GM06990 (cell line): ENCODE data around the gene SPAG16.

Experiments
- DNase-seq: peaks from one replicate; pipeline ENCODE4 v3.0.0-alpha.2; 2011; ENCODE audit not compliant: insufficient read length; ENCODE audit errors: extremely low read depth
- H3K27me3 ChIP-seq: replicated peaks from 2 replicates; pipeline ENCODE4 v1.6.0; 2011; ENCODE audit warnings: low read length; ENCODE audit not compliant: control insufficient read depth, insufficient read depth
- H3K36me3 ChIP-seq: 2 replicates; pipeline ENCODE4 v1.5.1; 2011; ENCODE audit warnings: low read length; ENCODE audit not compliant: control insufficient read depth, insufficient read depth
- H3K4me3 ChIP-seq: replicated peaks from 2 replicates; pipeline ENCODE4 v1.5.1; 2011; ENCODE audit warnings: low read depth, mild to moderate bottlenecking, control low read depth, low read length
- TF ChIP-seq, protein P1 (sequence below): IDR thresholded peaks from 2 replicates; pipeline ENCODE4 v1.5.1; 2011; ENCODE audit warnings: low read length, control low read depth, mild to moderate bottlenecking, inconsistent platforms; ENCODE audit not compliant: insufficient read depth, poor library complexity, severe bottlenecking

SPAG16 gene

DNA sequence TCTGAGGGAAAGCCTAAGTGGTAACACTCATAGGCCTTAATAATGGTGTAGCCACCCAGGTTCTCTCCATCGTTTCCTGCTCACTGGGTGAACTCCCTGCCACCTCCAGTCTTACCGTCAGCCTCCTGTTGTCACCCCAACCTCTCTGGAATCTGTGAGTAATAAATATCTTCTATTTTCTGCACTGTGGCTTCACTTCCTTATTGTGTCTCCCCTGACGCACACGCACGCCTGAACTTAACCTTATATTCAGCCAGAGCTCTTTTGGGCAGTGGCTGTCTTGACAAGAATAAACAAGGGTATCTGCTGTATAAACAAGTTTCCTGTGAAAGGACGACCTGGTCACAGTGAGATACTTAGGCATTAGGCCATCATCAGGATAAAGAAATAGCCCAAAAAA lies 467.2 kb downstream of the SPAG16 start:
- no peak overlapping the region for H3K4me3 ChIP-seq
- H3K36me3 ChIP-seq = no peaks in the 10 kb centered on the region
- no peaks in the 10 kb centered on the region for H3K27me3 ChIP-seq
- peak; percentile 56 for DNase-seq
- TF ChIP-seq, protein P1, sequence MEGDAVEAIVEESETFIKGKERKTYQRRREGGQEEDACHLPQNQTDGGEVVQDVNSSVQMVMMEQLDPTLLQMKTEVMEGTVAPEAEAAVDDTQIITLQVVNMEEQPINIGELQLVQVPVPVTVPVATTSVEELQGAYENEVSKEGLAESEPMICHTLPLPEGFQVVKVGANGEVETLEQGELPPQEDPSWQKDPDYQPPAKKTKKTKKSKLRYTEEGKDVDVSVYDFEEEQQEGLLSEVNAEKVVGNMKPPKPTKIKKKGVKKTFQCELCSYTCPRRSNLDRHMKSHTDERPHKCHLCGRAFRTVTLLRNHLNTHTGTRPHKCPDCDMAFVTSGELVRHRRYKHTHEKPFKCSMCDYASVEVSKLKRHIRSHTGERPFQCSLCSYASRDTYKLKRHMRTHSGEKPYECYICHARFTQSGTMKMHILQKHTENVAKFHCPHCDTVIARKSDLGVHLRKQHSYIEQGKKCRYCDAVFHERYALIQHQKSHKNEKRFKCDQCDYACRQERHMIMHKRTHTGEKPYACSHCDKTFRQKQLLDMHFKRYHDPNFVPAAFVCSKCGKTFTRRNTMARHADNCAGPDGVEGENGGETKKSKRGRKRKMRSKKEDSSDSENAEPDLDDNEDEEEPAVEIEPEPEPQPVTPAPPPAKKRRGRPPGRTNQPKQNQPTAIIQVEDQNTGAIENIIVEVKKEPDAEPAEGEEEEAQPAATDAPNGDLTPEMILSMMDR = no peak

DNA sequence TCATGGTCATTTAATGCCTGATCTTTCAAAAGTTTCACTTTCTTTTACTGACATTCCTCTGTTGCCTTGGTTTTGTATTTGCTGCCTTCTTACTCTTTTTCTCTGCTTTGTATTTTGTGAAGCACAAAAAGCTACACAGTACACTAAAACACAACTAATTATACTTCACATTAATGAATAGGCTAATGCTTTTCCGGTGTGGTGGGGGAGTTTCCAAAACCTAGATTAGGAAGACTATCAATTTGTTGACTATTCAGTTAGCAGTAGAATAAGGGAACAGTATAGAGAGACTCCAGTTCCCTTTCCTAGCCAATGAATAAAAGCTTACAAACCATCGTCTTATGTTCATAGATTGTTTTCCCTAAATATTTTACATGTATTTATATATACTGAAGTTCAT lies 468.3 kb downstream of the SPAG16 start:
- Histone ChIP-seq H3K36me3 (no peaks in the 10 kb centered on the region), H3K4me3 (no peak overlapping the region), H3K27me3 (no peaks in the 10 kb centered on the region)
- TF ChIP-seq, protein P1 = no peak
- DNase-seq = no peak

DNA sequence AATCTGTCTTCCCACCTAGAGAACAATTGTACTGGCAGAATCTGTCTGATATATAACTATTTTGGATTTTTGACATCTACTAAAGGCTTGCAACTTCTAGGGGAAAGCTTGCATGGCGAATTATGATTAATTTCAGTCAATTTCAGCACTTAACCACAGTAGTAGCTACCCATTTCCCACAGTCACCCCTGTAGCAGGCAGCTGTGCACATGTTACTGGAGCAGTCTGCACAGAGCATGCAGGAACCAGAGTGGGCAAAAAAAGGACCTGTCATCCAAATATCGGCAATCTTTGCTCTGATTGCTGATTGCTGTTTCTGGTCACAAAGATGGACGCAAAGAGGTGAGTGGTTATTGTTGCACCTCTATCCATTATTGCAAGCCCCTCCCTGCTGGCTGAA lies 473.3 kb downstream of the SPAG16 start:
- H3K36me3 ChIP-seq = no peaks in the 10 kb centered on the region
- DNase-seq = no peak
- TF ChIP-seq, protein P1 = no peak
- H3K4me3 ChIP-seq = no peak overlapping the region
- no peaks in the 10 kb centered on the region for H3K27me3 ChIP-seq

DNA sequence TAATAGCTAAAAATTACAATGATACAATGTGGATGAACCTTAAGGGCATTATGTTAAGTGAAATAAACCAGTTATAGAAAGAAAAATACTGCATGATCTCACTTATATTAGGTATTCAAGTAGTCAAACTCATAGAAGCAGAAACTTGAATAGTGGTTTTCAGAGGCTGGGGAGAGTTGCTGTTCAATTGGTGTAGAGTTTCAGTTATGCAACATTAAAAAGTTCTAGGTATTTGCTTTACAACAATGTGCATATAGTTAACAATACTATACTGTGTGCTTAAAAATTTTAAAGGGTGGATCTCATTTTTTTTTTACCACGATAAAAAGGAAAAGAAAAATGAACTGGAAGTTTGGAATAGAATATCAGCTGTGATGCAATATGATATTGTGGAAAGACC lies 479.1 kb downstream of the SPAG16 start:
- no peaks in the 10 kb centered on the region for H3K36me3 ChIP-seq
- TF ChIP-seq, protein P1 = no peak
- no peaks in the 10 kb centered on the region for H3K27me3 ChIP-seq
- no peak overlapping the region for H3K4me3 ChIP-seq
- no peak for DNase-seq

DNA sequence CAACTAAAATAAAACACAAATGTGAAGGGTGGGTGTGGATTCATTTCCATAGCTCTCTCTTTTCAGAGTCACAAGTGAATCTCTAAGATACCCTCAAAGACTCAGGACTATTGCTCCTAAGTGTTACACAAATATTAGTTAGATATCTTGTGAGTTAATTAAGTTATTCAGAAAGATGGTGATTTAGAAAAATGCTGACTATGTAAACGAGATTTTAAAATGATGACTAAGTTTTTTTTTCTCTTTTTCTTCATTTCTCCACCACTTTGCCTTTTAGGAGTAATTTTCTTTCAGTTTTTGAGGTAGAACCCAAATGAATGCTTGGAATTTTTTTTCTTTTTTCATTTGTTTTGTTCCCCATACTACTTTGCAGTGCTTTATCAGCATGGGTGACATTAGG lies 479.7 kb downstream of the SPAG16 start:
- Histone ChIP-seq H3K36me3 (no peaks in the 10 kb centered on the region), H3K4me3 (no peak overlapping the region), H3K27me3 (no peaks in the 10 kb centered on the region)
- TF ChIP-seq, protein P1 = no peak
- no peak for DNase-seq

DNA sequence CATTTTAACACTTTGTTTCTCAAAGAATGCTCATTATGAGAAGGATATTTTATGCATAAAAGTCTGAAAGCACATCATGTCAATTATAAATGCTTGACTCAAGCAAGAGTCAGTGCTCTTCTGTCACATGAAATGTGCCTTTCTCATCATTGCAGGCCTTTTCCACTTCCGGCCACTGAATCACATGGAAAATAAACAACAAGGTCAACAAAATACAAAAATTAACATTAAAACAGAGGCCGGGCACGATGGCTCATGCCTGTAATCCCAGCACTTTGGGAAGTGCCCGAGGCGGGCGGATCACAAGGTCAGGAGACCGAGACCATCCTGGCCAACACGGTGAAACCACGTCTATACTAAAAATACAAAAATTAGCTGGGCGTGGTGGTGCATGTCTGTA lies 480.6 kb downstream of the SPAG16 start:
- TF ChIP-seq, protein P1 = no peak
- H3K4me3 ChIP-seq = no peak overlapping the region
- DNase-seq = no peak
- no peaks in the 10 kb centered on the region for H3K27me3 ChIP-seq
- H3K36me3 ChIP-seq = no peaks in the 10 kb centered on the region
